ENCODE data around the gene SYT2.
"Not testable (repeated sequence)": the region's sequence is repeated elsewhere in the genome, so short reads cannot be mapped to it uniquely, and the experiment has no call there.

SYT2 gene

DNA sequence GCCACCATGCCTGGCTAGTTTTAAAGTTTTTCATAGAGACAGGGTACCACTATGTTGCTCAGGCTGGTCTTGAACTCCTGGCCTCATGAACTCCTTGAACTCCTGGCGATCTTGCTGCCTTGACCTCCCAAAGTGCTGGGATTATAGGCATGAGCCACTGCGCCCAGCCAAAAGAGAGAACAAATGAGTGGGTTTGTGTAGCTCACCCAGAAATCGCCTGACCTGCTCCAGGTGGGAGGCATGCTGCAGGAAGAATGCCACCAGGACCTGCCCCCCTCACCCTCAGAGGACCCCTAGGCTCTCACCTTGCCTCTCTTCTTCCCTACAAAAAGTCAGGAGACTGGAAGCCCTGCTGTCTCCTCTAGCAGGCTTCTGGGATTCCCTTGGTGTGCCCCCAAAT lies 88.8 kb downstream of the SYT2 start:
- DNase-seq = no peak

DNA sequence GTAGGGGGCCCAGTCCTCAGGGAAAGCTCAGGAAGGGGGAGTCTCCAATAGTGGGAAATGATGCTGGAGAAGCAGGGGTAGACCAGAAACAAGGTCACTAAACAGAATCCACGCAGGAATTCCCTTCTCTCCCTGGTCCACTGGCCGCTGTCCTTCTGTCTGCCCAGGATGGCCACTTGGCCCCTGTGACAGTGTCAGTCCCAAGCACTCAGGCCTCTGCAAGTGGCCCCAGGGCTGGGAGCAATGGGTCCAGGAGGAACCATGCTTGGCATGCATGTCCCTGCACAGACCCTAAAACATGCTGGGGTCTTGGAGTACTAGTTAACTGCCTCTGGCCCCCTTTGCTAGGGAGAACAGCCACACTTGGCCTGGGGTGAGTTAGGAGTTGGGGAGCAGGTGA lies 90.2 kb downstream of the SYT2 start:
- DNase-seq = not testable (repeated sequence)

DNA sequence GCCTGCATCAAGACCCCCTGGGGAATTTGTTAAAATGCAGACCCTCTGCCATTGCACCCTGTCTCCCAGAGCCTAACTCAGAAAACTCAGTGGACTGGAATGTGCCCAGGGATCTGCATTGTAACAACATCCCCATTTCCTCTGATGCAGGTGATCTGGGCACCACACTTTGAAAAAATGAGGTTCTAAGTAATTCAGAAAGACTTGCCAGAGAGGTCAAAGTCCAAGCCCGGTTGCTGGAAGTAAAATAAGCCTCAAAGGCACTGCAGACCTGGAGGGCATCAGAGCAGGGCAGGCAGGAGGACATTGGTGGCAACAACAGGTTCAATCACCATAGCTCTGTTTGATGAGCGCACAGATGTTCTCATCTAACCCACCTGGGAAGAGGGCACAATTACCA lies 90.7 kb downstream of the SYT2 start:
- no peak for DNase-seq

DNA sequence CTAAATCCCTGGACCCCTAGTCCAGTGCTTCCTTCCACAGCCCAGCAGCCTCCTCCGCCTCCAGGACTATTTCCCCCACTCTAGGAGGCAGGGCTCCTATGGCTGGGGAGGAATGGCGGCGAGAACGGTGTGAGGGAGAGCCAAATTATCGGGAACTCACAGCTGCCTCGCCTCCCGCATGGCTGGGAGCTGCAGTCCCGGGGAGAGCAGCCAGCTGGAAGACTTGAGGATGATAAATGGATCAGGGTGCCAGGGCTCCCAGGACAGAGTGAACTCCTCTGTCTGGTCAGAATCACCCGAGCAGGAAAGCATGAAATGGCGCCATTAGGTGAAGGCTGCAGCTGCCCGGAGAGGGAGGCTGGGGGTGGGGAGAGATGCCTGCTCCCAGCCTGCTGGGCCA lies 91.2 kb downstream of the SYT2 start:
- not testable (repeated sequence) for DNase-seq

DNA sequence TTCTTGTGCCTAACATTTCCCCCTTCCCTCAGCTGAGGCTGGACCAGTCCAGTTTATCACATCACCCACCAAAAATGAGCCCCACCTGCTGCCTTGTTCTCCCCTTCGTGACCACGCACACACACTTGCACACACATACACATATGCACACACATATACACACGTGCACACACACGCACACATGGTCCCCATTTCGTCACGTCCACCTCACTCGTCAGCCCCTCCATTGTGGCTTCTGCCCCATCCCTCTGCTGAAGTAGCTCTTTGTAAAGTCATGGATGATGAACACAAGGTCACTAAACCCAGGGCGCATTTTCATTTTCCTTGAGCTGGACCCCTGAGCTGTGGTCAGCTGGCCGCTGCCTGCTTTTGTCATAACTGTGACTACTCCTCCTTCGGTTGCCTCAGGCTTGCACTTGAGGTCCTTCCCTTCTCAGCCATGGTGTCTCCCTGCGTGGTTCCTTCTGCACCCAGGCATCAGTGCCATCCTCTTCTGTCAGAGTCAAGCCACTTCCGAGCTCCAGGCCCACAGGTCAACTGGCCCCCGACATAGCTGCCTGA lies 93.8 kb downstream of the SYT2 start:
- DNase-seq = no peak

DNA sequence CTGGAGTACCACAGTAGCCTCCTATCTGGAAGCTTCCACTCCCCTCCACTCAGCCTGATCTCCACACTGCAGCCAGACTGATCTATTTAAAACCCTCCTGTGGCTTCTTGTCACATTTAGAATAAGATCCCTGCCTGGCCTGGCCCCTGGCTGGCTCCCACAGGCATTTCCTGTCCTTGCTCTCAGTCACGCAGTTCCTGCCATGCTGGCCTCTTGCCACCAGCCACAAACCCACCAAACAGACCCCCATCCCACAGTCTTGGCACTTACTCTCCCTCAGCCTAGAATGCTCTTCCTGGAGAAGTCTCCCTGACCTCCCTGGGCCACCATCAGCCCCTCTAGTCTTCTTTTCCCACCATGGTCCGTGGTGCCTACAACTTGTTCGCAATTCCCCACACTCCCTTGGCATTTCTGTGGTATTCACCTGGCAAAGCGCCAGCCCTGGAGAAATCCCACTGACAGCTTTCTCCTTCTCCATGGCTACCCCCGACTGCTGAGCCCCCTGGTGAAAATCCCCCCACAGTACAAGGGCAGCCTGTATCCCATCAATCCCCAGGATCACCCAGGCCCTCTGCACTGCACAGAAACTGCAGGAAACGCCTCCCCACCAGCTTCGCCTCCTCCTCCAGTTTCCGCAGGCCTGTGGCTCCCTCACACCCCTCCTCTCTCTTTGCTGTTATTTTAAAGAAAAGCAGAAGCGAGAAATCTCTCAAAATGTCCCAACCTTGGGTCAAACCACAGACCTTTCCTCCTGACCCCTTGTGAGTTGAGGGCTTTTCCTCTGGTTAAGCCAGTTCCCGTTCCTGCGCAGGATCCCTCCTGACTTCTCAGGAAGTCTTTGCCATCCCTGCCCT lies 94.5 kb downstream of the SYT2 start:
- DNase-seq = peak; percentile 40

DNA sequence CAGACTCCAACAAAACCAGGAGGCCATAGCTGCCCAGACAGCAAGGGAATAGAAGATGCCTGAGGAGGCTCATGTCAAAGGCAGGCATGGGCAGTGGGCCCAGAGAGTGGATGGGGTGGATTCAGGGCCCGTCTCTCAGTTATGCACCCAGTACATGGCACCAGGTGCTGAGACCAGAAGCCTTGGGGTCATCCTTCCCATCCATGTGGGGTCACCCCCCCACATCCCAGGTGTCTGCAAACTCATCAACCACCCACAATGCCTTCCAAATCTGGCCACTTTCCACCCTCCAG lies 95.1 kb downstream of the SYT2 start:
- DNase-seq = not testable (repeated sequence)

DNA sequence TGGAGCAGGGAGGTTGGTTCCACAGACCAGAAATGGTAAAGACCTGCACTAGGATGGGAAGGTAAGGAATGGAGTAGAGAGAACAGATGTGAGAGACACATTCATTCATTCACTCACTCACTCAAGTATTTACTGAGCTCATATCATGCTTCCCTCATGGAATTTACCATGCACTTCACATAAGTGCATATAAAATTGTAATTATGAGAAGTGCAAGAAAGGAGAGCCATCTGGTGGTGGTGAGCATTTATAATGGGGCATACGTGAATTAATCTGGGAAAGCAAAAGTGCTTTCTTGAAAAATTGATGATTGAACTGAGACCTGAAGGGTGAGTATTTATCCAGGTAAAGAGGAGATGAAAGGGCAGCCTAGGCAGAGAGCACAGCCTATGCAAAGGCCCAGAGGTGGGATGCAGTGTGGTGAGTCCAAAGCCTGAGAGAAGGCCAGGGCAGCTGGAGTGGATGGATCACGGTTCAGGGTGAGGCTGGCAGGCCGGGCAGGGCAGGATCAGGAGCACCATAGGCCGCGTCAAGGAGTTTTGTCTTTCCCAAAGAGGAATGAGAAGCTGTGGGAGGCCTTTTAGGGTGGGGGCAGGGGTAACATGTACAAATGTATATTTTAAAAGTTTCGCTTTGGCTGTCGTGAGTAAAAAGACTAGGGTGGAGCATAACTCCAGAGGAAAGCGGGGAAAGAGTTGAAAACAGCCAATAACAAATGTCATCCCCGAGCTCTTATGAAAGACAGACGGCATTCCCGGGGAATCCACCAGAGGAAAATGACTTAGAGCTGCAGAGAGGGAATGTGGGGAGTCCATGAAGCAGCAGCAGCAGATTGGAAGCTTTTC lies 95.7 kb downstream of the SYT2 start:
- not testable (repeated sequence) for DNase-seq

DNA sequence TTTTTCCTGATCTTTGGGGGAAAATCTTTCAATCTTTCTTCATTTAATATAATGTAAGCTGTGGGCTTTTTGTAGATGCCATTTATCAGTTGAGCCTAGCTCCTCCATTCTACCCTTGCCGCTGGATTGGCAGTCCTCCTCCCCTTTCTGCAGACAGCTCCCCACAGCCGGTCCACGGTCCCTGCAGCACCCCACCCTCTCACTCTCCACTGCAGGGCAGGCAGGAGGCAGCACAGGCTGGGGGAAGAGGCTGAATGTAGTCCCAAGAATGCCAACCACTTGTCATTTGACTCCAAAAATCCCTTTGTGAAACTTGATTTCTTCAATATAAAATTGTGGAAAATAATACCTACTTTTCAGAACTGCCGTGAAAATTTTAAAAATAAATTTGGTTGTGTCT lies 96.7 kb downstream of the SYT2 start:
- DNase-seq = no peak

DNA sequence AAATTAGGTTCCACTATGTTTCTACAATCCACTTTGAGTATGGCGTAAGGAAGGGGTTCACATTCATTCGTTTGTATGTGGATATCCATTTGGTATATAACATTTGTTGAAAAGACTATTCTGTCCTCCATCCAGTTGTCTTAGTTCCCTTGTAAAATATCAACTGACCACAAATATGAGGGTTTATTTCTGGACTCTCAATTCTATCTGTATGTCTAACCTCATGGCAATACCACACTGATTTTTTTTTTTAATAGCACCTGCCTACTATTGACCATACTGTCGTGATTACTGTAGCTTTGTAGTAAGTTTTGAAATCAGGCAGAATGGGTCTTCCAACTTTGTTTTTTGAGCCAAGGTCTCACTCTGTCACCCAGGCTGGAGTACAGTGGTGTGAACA lies 98.2 kb downstream of the SYT2 start:
- not testable (repeated sequence) for DNase-seq

DNA sequence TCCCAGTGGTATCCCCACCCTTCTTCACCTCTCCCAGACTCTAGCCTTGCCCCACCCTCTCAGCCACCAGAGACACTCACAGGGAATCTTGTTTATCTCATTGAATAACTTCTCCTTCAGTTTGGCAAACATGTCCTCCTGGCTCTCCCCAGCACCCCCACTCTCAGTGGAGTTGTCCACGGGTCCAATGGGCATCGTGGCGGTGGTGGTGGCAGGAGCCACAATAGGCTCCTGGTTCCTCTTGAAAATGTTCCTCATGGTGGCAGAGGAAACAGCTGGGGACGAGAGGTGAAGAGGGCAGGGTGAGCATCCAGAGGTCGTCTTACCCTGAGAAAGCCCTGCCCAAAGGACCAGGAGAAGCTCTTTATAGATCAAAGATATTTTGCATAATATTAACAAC lies 104.7 kb downstream of the SYT2 start:
- DNase-seq = no peak

DNA sequence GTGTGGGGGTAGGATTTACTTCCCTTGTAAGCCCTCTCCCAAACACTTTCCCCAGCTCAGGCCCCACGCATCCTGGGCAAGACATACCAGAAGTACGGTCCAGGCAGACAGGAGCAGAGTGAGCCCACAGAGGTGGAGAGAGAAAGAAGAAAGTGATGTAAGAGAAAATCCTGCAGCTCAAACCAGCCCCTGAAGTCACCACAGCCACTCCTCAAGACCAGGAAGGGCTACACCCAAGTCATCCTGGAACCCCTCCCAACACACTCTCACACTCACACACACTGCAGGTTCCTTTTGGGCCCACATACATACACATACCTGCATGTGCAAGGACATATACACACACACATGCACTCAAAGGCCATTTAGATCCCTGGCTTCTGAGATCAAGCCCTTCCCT lies 106.8 kb downstream of the SYT2 start:
- DNase-seq = no peak

DNA sequence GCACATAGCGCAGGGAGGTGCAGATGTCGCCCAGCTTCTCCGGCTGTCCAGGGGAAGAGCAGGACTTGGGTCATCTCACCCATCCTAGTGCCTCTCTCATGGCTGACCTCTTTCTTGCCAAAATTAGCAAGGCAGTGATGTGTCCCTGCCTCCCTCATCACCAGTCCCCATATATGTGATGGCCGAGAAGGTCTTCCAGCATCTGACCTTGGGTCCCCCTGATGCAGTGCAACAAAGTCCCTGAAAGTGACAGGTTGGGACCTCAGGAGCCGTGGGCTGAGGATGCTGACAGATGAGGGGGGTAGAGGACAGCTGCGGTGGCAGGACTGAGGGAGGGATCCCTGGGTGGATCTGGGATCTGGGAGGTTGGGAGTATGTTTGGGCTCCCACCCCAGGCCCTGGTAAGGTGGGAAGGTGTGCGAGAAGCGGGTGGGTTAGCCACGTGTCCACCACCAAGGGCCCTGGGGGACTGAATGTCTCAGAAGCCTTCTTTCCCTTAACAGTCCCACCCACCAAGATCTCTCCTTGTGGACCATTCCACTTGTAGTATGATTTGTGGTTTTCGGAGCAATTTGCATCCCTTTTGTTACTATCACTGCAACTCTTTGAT lies 109.7 kb downstream of the SYT2 start:
- no peak for DNase-seq

DNA sequence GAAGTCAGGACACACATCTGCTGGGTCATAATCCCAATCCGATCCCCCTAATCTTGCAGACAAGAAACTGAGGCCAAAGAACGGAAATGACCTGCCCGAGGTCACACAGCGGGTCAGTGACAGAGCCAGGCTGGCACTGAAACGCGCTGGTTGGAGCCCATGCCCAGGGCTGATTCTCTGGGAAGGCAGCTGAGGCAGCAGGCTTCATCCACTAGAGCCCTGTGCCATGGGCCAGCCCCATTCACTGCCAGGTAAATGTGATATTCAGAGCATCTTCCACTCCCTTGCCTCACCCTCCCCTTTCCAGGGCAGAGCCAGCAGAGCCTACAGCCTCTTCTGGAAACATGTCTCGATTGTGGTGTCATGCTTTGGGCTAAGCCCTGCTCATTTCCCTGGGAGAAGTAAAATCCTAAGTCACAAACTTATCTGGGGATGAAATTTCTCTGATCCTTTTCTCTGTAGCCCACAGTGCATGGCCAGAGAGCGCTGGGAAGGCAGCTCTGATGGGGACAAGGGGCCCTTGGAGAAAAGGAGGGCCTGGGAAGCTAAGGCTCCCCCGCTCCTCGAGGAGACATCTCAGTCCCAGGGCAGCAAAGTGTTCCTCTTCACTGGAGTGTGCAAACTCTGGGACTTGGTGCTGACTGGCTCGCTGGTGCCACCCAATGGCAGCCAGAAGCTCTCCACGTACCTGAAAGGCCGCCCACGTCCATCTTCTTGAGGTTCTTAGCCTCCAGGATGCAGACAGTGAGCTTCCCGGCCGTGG lies 110.4 kb downstream of the SYT2 start:
- DNase-seq = no peak

DNA sequence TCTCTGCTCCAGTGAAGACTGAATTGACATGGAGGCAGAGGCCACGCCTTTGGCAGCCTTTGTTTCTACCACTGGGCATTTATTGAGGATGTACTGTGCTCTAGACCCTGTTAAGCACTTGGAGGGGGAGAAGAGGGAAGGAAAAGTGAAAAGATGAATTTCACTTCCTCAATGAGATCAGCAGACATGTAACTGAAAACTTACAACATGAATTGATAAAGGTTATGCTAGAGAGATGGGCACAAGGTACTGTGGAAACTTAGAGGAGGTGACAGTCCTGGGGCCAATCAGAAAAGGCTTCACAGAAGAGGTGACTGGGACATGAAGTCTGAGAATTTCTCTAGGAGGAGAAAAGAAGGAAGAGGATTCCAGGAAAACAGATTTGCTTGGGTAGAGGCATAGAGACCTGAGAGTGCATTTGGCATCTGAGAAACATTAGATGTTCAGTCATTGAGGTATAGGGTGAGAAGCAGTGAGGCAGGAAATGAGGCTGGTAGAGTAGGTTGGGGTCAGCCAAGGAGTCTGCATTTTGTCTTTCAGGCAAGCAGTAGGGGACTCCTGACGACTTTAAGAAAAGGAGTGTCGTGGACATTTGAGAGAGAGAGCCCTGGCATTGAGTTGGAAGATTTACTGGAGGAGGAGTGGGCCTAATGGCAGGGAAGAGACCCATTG lies 113.0 kb downstream of the SYT2 start:
- DNase-seq = peak; percentile 35

DNA sequence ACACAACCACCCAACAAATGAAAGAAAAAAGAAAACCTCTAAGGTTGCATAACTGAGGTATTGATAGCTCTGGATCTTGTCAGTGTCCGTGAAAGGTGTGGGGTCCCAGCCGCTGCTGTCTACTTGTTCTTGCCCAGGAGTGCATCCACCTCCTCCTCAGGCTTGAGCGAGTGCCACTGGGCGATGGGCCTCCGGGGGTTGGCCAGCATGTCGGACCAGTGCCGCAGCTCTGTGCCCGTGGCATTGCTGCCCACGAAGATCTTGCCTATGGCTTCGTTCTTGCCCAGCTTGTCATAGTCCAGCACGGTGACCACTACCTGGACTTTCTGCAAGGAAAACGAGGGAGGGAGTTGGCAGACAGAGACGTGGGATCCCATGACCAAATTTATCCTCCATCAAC lies 113.6 kb downstream of the SYT2 start:
- no peak for DNase-seq

DNA sequence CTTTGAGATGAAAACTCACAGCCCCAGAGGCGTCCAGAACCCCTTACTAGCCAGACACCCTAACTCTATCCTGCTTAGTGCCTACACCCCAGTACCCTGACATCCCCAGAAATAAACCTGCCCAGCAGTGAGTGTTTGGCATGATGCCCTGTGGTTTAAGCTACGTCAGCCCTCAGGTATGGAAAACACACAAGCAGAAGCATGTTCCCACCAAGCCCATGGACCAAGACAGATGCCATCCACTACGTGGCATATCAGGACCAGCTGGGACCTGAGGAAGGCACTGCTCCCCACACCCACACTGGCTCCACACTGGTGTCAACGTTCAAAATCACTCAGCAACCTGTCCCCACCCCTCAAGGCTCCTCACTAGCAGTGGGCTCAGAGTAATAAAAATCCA lies 116.4 kb downstream of the SYT2 start:
- no peak for DNase-seq

DNA sequence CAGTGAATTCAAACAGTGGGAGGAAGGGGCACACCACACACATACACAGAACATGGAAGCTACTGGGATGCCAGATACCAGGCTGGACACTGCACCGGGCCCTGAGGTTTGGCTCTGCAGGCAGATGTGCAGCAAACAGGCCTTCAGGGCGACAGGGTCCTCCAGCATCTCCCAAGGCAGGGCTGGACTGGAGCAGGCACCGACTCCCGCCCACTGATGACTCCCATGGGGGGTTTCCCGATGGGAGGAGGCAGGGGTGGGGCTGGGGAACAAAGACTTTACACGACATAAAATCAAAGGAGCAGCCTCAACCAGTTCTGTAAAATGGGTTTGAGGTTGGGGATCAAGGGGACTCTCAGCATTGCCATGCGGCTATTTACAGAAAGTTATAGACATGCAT lies 118.1 kb downstream of the SYT2 start:
- DNase-seq = no peak

DNA sequence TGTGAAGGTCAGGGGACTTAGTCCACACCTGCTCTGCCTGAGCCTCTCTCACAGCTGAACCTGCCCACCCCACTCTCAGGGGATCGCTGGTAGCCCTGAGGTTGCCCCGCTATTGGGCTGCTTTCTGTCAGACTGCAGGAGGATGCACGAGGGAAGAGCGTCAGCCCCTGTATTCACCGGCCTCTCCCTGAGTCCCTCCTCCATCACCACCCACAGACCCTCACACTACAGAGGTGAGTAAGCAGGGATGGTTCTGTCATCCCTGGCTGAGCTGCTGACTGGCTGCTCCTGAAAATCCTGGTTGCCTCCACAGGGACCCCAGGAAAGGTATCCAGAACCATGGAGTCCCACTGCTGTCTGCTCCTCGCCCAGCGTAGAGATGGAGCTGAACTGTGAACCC lies 118.7 kb downstream of the SYT2 start:
- no peak for DNase-seq

DNA sequence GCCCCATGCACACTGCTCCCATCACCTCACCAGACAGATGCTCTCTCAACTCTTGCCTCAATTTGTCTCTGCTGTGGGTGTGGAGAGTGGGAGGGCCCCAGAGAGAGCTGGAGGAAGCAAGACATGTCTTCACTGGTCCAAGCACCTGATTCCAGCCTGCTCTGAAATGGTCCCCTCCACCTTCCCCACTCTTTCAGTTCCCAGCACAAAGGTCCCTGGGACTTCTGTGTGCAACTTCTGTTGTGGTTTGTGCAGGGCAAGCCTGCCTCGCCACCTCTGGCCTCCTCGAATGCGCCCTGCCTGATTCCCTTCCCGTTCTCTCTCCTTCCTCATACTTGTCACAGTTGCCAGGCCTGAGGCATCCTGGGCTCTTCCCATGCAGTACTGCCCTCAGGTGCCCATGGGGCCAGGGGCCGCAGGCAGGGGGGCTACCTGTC lies 119.3 kb downstream of the SYT2 start:
- DNase-seq = no peak

DNA sequence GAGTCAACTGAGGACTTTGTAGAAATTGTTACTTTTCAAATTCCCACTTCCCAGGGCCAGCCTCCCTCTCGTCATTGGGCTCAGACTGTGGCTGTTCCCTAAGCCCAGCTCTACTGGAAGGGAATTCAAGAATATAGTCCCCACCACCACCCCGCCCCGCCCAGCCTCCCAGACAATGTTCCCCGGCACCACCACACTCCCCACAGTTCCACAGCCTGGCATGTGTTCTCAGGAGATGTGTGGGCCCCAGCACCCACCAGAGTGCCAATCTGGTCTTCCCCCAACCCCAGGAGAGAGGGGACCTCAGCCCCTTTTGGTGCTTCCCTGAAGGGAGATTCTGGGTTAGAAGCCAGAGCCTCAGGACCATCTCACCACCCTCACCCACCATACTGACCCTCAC lies 120.1 kb downstream of the SYT2 start:
- DNase-seq = no peak

All from SIG-M5 (cell line).